Activated T-cell treated with anti-CD3 and anti-CD28 coated beads, Interleukin-2, amount 50 U/mL, for 4 hours (primary cell): ENCODE results near the gene CFAP410. TPM values are rescaled to one million over a fixed set of nuclear protein-coding genes. Genes with fewer than 3 reads are reported as not detected.
"Not testable (repeated sequence)": the region's sequence is repeated elsewhere in the genome, so short reads cannot be mapped to it uniquely, and the experiment has no call there.

ENCODE experiments used
- ATAC-seq, 2 donors: fragments of 200-7000 bp; cut with Tn5 transposase; one replicate each; pipeline ENCODE4 v1.10.0; 2021
- DNase-seq: peaks from one replicate; pipeline ENCODE4 v3.0.0-alpha.2; 2020
- H3K27me3 Mint-ChIP-seq: one replicate; pipeline ENCODE4 v1.8.0; 2021; ENCODE audit warnings: low read depth, mixed read lengths
- H3K36me3 Mint-ChIP-seq: one replicate; pipeline ENCODE4 v1.8.0; 2022; ENCODE audit warnings: mixed read lengths; ENCODE audit not compliant: insufficient read depth
- H3K4me1 Mint-ChIP-seq: one replicate; pipeline ENCODE4 v1.8.0; 2021; ENCODE audit warnings: low read depth, mixed read lengths
- H3K4me3 Mint-ChIP-seq: one replicate; pipeline ENCODE4 v1.8.0; 2021; ENCODE audit warnings: mild to moderate bottlenecking, moderate library complexity, mixed read lengths
- H3K9me3 Mint-ChIP-seq: one replicate; pipeline ENCODE4 v1.8.0; 2021; ENCODE audit warnings: mixed read lengths
- total RNA-seq, 3 donors: library from RNA; stranded (reverse); gene quantifications; one replicate each; pipeline ENCODE4 v1.2.1, GENCODE V29; 2021

The CFAP410 gene
- total RNA-seq, 3 donors from 2014 or later, result 30.2 to 32.7 (median 30.5) TPM

DNA sequence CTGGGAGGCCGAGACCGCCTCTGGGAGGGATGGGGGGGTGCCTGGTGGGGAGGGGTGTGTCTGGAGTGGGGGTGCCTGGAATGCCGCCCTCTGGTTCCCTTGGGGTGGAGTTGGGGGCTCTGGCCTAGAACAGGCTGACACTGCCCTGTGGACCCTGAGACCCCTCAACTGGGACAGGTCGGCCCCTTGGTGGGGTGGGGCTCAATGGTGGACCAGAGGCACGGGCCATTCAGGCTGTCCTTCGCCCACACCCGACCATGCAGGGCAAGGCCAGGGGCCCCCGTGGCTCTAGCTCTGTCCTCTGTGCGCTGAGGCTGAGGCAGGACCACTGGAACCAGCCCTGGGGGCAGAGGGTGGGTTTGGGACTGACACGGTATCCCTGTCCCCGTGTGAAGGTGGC is 24.6 kb downstream of the CFAP410 start:
- H3K9me3 Mint-ChIP-seq, result no peaks in the 10 kb centered on the region
- DNase-seq (no peak), ATAC-seq (no peak)
- H3K4me1 Mint-ChIP-seq, result peaks cover 2% of the 10 kb centered on the region
- H3K36me3 Mint-ChIP-seq, result peaks cover 10% of the 10 kb centered on the region
- no peaks in the 10 kb centered on the region for H3K27me3 Mint-ChIP-seq
- H3K4me3 Mint-ChIP-seq, result no peak overlapping the region

DNA sequence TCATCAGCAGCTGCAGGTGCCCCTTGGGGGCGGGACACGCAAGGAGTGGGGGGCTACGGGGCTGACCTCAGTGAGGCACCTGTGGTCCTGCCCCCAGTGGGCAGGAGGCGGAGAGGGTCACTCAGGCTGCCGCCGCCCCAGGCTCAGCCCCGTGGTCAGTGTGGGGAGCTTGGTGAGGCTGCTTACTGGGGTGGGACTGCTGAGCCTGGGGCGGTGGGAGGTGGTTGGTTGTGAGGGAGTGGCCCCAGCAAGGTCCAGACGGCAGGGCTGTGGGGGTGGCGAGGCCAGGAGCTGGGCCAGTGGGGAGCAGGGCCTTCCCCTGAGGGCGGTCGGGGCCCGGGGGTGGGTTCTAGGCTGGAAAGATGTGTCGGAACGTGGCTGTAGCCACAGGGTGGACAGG is 25.1 kb downstream of the CFAP410 start:
- peaks cover 2% of the 10 kb centered on the region for H3K4me1 Mint-ChIP-seq
- no peak overlapping the region for H3K4me3 Mint-ChIP-seq
- H3K27me3 Mint-ChIP-seq, result no peaks in the 10 kb centered on the region
- no peak for DNase-seq
- H3K9me3 Mint-ChIP-seq, result no peaks in the 10 kb centered on the region
- H3K36me3 Mint-ChIP-seq, result peaks cover 10% of the 10 kb centered on the region
- ATAC-seq, result no peak

DNA sequence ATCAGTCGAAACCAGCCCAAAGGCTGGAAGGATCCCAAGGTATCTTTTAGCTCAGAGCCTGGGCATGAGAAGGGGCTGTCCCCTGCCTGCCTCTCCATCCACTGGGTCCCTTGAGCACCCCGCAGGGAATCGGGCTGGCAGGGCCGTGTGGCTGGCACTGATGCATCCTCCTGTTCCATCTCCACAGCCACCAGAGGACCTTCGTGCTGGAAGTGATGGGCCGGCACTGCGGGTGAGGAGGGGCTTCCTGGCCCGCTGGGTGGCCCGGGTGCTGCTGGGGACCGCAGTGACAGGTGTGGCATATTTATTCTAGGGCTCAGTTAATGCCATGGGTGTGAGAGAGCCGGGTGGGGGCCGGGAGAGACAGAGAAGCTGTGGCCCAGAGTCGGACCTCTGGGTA is 25.7 kb downstream of the CFAP410 start:
- H3K27me3 Mint-ChIP-seq, result no peaks in the 10 kb centered on the region
- ATAC-seq, result no peak
- DNase-seq, result no peak

DNA sequence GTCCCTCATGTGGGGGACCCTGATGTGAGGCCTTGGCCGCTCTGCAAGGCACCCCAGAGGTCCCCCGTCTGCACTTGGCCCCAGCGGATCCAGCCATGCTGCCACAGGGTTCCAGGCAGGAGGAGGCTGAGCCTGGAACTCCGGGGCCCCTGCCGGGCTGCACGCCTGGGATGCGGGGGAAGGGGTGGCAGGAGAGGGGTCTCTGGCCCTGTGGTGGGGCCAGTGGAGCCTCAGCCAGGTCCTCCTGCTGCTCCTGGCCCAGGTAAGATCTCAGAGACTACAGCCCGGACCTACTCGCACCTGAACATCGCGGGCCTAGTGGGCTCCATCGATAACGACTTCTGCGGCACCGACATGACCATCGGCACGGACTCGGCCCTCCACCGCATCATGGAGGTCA is 26.5 kb downstream of the CFAP410 start:
- no peak for ATAC-seq
- peaks cover 2% of the 10 kb centered on the region for H3K4me1 Mint-ChIP-seq
- no peaks in the 10 kb centered on the region for H3K27me3 Mint-ChIP-seq
- H3K4me3 Mint-ChIP-seq, result no peak overlapping the region
- H3K9me3 Mint-ChIP-seq, result no peaks in the 10 kb centered on the region
- no peak for DNase-seq
- H3K36me3 Mint-ChIP-seq, result peaks cover 15% of the 10 kb centered on the region

More for the DNA sequence above, 25.7 kb downstream of the CFAP410 start:
- peaks cover 10% of the 10 kb centered on the region for H3K36me3 Mint-ChIP-seq
- H3K4me3 Mint-ChIP-seq, result no peak overlapping the region
- no peaks in the 10 kb centered on the region for H3K9me3 Mint-ChIP-seq
- peaks cover 2% of the 10 kb centered on the region for H3K4me1 Mint-ChIP-seq

DNA sequence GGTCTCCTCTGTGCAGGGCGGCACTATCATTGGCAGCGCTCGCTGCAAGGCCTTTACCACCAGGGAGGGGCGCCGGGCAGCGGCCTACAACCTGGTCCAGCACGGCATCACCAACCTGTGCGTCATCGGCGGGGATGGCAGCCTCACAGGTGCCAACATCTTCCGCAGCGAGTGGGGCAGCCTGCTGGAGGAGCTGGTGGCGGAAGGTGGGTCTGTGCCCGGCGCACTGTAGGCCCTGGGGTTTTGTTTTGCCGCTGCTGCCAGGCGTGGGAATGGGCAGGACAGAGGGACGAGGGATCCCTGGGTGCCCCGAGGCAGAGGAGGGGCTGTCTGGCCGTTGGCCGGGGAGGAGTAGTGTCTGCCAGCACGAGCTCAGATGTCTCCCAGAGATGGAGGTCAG is 27.1 kb downstream of the CFAP410 start:
- H3K9me3 Mint-ChIP-seq, result no peaks in the 10 kb centered on the region
- H3K27me3 Mint-ChIP-seq, result no peaks in the 10 kb centered on the region
- peaks cover 15% of the 10 kb centered on the region for H3K36me3 Mint-ChIP-seq
- peaks cover 2% of the 10 kb centered on the region for H3K4me1 Mint-ChIP-seq
- DNase-seq (no peak), ATAC-seq (no peak)
- H3K4me3 Mint-ChIP-seq, result no peak overlapping the region

DNA sequence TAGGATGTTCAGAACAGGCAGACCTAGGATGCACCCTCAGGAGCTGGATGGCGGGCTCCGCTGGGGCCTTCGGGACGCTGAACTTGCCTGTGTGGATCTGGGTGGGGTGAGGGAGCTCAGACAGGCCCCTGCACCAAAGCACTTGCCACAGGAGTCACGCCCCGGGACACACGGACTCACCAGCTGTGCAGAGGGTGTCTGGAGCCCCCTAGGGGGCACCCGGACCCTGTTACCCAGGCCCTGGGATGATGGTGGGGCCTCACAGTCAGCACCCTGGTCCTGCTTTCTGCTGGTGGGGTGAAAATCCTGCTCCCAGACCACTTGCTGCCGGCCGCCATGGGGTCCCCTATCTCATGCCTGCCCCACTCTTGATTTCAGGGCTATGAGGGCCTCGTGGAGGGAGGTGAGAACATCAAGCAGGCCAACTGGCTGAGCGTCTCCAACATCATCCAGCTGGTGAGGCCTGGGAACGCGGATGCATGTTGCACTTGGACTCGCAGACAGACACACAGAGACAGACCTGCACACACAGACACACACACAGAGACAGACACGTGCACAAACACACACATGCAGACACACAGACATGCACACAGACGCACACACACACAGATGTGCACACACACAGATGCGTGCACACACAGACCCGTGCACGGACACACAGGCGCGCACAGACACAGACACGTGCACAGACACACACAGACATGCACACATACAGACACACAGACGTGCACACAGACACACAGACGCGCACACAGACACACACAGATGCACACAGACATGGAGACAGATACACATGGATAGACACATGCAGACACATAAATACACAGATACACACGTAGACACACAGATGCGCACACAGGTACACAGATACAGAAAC is 28.3 kb downstream of the CFAP410 start:
- ATAC-seq (no peak), DNase-seq (no peak)
- H3K36me3 Mint-ChIP-seq, result peaks cover 11% of the 10 kb centered on the region
- H3K4me1 Mint-ChIP-seq, result peaks cover 2% of the 10 kb centered on the region
- H3K27me3 Mint-ChIP-seq, result no peaks in the 10 kb centered on the region
- no peak overlapping the region for H3K4me3 Mint-ChIP-seq
- H3K9me3 Mint-ChIP-seq, result no peaks in the 10 kb centered on the region

DNA sequence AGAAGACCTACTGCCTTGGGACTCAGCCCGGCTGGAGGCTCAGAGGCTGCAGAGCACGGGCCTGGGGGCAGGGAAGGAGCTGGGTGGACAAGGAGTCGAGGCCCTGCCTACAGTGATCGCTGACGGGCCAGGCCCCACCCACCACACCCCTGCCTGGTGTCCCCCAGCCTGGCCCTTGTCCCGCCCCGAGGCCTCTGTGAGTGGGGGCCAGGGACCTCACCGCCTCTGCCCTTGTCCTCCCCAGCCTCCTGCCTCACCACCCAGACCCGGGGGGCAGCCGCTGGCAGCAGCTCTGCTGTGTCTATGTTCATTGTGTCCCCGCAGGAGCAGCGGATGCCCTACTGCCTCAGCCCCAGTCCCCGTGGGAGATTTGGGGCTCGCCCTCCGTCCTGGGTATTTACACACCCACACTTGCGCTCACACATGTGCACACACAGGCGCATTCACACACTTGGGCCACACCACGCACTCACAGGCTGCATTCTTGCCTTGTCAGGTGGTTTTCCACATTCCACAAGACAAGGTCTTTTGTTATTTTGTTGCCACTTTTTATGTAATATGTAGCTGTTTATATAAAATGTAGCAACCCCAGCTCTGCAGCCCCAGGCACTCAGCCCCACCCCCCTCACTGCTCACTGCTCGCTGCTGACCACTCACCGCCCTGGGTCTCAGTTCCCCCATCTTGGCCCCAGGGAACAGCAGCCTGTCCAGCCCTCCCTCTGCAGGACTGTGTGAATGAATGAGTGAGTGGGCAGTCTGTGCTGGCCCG is 32.1 kb downstream of the CFAP410 start:
- Mint-ChIP-seq H3K9me3 (no peaks in the 10 kb centered on the region), H3K36me3 (peaks cover 11% of the 10 kb centered on the region), H3K4me3 (no peak overlapping the region), H3K27me3 (no peaks in the 10 kb centered on the region), H3K4me1 (peaks cover 21% of the 10 kb centered on the region)
- no peak for ATAC-seq
- no peak for DNase-seq

DNA sequence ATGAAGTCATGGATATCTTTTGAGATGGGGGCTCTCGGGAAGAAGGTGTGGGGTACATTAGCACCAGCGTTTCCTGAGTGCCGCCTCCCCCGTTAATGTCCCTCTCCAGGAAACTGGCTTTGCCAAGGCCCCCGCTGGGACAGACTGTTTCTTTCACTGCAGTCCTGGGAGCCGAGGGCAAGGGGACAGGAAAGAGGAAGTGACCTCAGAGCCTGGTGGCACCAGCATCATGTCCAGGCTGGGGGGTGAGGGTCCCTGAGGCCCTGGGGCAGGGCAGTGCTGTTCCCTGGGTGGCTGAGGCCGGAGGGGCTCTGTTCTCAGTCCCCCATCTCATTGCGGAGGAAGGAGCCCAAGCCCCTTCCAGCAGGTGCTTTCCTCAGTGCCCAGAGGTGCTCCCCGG is 33.5 kb downstream of the CFAP410 start:
- Mint-ChIP-seq H3K4me3 (no peak overlapping the region), H3K4me1 (peaks cover 34% of the 10 kb centered on the region), H3K9me3 (no peaks in the 10 kb centered on the region), H3K36me3 (peaks cover 5% of the 10 kb centered on the region), H3K27me3 (no peaks in the 10 kb centered on the region)
- ATAC-seq (no peak), DNase-seq (no peak)

DNA sequence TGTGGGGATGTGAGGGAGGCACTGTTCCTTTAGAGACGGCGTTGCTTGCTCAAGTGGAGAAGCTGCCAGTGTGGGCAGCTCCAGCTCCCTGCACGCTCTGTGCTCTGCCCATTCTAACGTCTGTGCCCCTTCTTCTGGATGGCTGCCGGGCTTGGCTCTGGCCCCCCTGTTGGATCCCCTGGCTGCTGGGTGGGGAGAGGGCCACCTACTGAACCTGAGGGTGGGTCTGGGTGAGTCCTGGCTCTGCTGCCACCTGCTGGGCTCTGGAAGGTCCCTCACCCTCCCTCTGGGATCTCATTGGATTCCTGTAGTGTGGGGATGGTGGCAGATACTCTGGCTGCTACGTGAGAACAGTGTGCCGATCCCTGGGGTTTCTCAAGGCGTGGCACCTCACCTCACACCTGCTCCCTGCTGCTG is 34.3 kb downstream of the CFAP410 start:
- DNase-seq (peak; percentile 34), ATAC-seq (peak in 1 of 2 donors; percentile 47)
- Mint-ChIP-seq H3K27me3 (no peaks in the 10 kb centered on the region), H3K36me3 (peaks cover 5% of the 10 kb centered on the region), H3K4me1 (peaks cover 34% of the 10 kb centered on the region), H3K4me3 (no peak overlapping the region), H3K9me3 (no peaks in the 10 kb centered on the region)

DNA sequence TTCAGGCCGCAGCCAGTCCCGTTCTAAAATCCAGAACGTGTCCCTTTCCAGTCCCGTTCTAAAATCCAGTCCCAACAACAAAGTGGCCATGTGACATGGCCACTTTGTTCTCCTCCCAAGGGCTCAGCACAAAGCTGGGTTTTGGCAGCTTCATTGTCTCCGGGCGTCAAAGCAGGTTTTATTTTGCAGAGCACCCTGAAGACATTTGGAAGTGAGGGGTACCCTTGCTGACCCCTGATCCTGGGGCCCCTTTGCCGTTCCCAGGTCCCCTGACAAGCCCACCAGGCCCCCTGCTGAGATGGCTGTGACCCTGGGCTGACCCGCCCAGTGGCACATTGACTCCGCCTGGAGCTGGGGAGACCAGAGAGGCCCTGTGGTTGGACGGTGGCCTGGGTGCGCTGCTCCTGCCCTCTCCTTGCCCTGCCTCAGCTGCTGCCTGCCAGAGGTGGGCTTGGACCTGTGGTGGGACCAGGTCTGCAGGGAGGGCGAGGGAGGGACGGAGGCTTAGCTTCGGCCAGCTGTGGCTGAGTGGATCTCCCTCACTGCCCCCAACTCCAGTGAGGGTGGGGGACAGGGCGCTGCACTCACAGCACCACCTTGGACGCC is 35.1 kb downstream of the CFAP410 start:
- no peaks in the 10 kb centered on the region for H3K27me3 Mint-ChIP-seq
- no peak overlapping the region for H3K4me3 Mint-ChIP-seq
- no peaks in the 10 kb centered on the region for H3K9me3 Mint-ChIP-seq
- ATAC-seq (no peak), DNase-seq (no peak)
- peaks cover 5% of the 10 kb centered on the region for H3K36me3 Mint-ChIP-seq
- peaks cover 38% of the 10 kb centered on the region for H3K4me1 Mint-ChIP-seq

DNA sequence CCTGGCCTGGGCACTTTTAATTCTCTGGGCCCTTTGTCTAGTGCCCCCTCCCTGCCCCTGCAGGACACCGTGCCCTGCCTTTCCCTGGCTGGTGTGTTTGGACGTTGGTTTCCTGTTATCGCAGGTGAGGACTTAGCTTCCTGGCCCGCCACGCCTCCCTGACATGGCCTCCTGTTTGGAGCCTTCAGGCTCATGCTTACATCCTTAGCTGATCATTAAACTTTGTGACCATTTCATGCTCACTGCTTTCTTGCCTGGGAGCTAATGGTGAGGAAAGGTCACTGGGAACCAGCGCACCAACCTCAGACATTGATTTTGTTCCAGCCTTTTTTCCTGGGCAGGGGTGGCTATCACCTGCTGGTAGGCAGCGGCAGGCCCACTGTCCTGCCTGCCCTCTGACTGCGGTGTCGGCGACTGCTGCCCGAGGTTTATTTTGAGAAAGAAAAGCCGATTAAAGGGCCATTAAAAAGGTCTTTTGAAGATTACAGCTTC is 35.7 kb downstream of the CFAP410 start:
- no peak for ATAC-seq
- H3K4me3 Mint-ChIP-seq, result peak overlapping the region; percentile 49
- H3K4me1 Mint-ChIP-seq, result peaks cover 41% of the 10 kb centered on the region

DNA sequence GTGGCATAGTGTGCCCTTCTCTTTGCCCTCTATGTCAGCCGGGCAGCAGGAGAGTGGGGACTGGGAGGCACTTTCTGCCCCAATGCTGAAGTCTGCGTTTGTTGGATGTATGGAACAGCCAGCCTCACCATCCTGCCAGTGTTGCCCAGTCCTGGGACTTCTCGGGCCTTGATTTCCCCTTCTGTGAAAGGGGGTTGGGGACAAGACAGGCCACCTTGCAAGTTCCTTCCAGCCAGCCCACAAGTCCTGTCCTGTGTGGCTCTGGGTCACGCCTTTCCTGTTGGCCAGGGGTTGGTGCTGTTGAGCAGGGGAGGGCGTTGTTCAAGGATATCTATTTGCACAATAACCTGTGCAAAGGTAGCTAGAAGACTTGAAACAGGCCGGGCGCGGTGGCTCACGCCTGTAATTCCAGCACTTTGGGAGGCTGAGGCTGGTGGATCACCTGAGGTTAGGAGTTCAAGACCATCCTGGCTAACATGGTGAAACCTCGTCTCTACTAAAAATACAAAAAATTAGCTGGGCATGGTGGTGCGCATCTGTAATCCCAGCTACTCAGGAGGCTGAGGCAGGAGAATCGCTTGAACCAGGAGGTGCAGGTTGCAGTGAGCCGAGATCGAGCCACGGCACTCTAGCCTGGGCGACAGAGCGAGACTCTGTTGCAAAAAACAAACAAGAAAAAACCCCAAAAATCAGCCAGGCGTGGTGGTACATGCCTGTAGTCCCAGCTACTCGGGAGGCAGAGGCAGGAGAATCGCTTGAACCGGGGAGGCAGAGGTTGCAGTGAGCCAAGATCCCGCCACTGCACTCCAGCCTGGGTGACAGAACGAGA is 36.4 kb downstream of the CFAP410 start:
- ATAC-seq, H3K36me3 Mint-ChIP-seq, H3K4me3 Mint-ChIP-seq, H3K9me3 Mint-ChIP-seq, DNase-seq, H3K27me3 Mint-ChIP-seq: not testable (repeated sequence)
- peaks cover 48% of the 10 kb centered on the region for H3K4me1 Mint-ChIP-seq

More for the DNA sequence above, 35.7 kb downstream of the CFAP410 start:
- Mint-ChIP-seq H3K27me3 (no peaks in the 10 kb centered on the region), H3K9me3 (no peaks in the 10 kb centered on the region), H3K36me3 (peaks cover 5% of the 10 kb centered on the region)
- DNase-seq, result no peak

DNA sequence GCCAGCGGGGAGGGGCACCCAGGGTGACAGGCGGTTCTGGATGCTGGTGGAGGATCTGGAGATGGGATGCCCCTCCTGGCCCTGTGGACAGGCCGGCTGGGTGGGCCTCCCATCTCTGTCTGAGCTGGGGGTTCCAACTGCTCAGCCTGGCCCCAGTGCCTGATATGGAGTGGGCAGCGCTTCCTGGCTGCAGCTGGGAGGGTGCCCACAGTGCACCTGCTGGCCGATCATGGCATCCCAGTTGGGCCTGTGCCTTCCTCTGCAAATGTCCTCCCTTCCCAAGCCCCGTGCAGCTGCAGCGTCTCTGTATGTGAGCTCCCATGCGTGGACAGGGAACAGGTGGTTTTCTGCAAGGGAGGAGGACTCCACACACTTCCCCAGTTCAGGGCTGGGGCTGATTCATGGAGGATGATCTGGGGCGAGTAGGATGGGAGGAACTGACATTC is 37.2 kb downstream of the CFAP410 start:
- DNase-seq (no peak), ATAC-seq (no peak)
- Mint-ChIP-seq H3K27me3 (no peaks in the 10 kb centered on the region), H3K4me1 (peaks cover 54% of the 10 kb centered on the region), H3K4me3 (peak overlapping the region; percentile 79), H3K36me3 (no peaks in the 10 kb centered on the region), H3K9me3 (no peaks in the 10 kb centered on the region)
